Activated naive CD4-positive, alpha-beta T cell treated with Interleukin-2 at 50 U/mL for 16 hours (primary cell): Measurements from ENCODE around the gene SBNO2.
A peak's percentile ranks its signal among the peaks of the same experiment; 100 is the strongest.

ENCODE experiments used
- DNase-seq: peaks from one replicate; pipeline ENCODE4 v3.0.0-alpha.2; 2020

Gene SBNO2

DNA sequence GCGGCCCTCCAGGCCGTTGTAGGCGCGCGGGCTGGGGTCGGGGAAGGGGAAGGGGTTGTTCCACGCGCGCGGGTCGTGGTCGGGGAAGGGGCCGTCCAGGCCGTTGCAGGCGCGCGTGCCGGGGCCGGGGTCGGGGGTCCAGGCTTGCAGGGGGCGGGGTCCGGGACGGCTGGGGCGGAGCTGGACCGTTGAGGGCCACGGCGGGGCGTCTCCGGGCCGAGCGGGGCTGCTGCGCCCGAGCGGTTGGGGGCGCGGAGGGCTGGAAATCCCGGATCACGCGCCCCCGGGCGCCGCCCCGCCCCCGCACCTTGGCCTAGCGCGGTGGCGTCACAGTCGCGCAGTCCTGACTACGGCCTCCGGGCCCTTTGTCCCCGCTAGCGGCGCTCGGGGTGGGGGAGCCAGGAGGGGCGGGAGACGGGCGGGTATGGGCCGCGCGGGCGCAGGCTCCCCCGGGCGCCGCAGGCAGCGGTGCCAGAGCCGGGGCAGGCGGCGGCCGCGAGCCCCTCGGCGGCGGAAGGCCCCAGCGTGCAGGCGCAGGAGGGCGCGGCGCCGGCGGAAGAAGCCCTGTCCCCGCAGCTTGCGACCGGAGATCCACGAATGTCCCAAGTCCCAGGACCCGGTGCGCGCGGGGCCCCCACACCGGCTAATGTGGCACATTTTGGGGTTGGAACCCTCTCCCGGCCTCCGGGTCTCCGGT, 69.6 kb downstream of the SBNO2 start:
- peak; percentile 79 for DNase-seq

DNA sequence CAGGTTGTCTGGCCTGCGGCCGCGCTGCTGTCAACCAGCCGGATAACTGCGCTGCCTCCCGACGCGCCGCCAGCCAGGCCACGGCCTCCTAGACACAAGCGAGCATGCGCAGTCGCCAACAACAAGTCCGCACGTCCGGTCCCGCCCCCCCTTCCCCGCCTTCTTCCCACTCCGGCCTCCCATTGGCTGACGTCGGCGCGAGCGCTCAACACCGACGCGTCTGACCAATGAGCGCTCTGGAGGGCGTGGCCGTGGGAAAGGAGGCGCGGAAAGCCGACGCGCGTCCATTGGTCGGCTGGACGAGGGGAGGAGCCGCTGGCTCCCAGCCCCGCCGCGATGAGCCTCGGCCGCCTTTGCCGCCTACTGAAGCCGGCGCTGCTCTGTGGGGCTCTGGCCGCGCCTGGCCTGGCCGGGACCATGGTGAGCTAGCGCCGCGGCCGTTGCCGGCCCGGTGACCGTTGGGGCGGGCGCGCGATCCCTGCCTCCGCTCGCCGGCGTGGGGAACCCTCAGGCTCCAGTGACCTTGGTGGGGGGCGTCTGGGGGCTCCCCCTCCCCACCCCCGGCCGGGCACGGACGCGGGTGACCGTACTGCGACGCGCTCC, 70.3 kb downstream of the SBNO2 start, which contains the start of gene GPX4:
TSS of gene GPX4 (plus strand) at position 287 of the 603 bp plus-strand sequence. CDS start at position 337, 50 bp downstream.
- peak; percentile 98 for DNase-seq

DNA sequence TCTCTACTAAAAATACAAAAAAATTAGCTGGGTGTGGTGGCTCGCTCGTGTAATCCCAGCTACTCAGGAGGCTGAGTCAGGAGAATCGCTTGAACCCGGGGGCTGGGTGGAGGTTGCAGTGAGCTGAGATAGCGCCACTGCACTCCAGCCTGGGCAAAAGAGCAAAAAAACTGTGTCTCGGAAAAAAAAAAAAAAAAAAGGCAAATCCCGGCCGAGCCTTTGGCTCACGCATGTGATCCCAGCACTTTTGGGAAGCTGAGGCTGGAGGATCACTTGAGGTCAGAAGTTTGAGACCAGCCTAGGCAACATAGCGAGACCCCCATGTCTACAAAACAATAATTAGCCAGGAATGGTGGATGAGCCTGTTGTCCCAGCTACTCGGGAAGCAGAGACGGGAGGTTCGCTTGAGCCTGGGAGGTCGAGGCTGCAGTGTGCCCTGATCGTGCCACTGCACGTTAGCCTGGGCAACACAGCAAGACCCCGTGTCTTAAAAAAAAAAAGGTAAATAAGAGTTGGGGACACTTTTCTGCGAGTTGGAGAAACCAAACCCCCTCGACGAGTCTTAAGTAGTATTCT, 70.8 kb downstream of the SBNO2 start:
- no peak for DNase-seq

DNA sequence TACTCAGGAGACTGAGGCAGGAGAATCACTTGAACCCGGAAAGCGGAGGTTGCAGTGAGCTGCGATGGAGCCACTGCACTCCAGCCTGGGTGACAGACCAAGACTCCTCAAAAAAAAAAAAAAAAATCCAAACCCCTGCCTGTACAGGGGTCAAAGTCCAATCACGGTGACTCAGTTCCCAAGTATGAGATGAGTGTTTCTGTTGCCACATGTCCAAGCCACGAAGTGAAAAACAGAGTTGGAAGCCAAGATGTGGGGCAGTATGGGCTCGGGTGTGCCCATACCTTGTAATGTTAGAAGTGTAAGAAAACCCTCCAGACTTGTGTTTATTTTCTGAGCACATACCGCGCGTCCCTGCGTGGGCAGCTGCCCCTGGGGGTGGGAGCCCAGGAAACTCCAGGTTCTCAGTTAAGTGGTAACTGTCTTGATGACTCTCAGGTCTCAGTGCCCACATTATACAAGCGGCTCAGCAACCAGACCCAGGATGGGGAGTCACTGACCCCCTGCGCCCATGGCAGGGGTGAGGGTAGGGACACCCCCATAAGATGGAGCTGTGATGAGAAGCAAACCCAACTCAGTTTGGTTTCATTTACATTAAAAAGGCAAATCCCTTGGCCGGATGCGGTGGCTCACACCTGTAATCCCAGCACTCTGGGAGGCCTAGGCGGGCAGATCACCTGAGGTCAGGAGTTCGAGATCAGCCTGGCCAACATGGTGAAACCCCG, 71.5 kb downstream of the SBNO2 start:
- DNase-seq, result peak; percentile 84

DNA sequence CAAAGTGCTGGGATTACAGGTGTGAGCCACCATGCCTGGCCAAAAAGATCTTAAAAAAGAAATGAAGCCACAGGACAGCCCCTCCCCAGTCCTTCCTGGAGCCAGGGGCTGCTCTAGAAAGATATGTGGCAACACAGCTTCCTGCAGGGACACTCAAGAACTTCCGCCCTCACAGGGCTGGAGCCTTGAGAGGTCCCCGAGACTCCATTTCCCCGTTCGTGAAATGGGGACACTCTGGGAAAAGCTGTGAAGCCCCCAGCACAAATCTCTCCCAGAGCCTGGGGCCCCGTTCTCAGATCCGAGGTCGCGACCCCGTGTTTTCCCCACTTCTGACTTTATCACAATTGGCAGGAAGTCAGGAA, 72.8 kb downstream of the SBNO2 start:
- DNase-seq, result no peak

DNA sequence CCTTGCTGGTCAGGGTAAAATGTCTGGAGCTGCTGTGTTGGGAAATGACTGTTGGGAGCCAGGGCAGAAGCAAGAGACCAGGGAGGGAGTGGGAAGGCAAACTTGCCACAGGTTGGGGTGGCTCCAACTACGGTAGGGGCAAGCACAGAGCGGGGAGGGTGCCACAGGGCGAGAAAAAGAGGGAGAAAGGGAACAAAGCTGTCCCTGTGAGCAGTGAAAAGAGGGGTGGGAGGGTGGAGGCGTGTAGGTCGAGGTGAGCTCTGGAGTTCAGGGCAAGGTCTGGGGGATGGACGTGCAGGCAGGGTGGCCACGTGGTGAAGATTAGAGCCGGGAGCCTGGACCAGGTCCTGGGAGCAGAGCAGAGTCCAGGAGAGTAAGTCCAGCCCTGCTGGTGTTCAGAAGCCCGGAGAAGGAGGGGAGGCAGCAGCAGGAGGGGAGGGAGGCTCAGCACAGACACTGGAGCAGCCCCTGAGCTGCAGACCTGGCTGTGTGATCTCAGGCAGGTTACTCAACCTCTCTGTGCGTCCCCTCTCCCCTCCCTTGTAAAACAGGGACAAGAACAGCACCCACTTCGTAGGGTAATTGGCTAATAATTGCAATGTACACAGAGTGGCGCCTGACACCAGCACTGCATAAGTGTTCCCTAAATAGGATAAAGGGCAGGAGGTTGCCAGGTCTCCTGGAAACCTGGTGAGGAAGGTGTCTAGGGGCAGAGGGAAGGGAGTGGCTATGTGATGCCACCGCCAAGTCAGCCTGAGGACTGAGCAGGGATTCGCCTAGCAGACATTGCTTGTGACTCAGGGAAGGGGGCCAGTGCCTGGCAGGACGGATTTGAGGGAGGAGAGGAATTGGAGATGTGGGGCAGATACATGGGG, 75.7 kb downstream of the SBNO2 start:
- no peak for DNase-seq

DNA sequence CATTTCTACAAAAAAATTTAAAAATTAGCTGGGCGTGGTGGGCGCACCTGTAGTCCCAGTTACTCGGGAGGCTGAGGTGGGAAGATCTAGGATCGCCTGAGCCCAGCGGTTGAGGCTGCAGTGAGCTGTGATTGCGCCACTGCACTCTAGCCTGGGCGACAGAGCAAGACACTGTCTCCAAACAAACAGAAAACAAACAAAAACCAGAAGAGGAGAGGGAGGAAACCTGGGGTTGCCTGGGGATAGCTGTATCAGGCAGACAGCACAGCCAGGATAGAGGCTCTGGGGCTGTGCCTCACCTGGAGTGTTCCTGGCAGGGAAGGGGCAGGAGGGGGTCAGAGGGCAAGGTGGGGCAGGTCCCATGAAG, 76.3 kb downstream of the SBNO2 start:
- no peak for DNase-seq

DNA sequence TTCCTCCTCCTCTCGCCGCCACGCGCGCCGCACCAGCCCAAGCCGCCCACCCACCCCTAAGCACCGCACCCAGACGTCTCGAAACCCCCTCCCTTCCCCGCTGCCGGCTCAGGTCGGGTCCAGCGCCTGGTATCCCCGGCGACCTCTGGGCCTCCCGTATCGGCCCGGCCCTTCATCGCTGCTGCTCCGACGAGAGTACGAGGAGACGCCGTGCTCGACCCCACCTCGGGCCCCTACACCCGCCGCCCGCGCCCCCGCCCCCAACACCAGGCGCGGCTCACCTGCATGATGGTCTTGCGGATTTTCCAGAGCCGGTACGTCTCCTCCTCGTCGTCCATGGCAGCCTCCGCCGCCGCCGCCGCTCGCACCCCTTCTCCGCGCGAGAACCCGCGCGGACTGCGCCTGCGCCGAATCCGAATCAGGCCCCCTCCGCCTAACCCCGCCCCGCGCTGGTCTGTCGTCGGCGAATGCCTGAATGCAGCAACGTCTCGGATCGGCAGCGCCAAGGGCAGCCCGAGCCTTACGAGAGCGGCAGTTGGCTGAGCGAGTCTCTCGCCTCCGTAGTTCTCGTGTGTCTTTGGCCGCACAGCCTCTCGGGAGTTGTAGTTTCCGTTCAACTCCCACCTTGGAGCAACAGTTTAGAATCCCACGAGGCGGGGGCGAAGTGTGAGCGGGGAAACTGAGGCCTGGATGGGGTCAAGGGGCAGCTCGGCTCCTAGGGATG, 78.9 kb downstream of the SBNO2 start, which contains the start of gene POLR2E:
TSS of gene POLR2E (minus strand) at position 398 of the 724 bp plus-strand sequence. CDS start at position 338, 60 bp downstream.
- peak; percentile 97 for DNase-seq

DNA sequence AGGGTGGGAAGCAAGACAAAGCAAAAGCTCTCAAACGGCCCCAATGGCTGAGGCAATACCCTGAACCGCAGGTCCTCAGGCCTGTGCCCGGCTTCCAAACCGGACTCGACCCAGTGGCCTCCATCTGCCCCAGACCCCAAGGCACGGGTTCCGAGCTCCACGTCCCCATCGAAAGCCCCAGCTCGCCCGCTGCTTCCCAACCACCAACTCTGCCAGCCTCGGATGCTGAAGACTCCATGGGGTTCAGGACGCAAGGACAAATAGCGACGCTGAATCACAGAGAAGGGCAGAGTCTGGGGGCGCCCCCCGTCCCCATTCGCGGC, 79.5 kb downstream of the SBNO2 start:
- no peak for DNase-seq

DNA sequence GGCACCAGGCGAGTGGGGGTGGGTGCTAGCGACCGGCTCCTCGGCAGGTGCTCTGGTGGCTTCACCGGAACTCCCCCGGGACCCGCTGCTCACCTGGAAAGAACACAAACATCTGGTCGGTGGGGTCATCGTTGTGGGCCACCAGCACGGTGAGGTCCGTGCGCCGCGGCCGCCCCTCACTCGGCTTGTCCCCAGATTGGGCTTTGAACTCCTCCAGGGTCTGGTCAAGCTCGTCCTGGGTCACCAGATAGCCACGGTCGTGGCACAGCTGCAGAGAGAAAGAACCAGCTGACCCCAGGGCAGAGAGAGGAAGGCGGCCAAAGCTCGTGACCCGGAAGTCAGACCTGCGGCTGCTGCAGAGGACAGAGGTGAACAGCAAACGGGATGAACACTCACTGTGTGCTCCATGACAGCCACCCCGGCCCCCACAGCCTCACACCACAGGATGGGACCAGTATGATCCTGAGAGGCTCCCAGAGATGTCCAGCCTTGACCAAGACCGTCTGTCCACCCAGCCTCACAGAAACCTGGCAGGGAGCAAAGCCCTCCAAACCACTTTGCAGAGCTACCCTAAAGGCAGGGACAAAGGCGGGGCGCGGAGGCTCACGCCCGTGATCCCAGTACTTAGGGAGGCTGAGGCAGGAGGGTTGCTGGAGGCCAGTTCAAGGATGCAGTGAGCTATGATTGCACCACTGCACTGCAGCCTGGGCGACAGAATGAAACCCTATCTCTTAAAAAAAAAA, 80.1 kb downstream of the SBNO2 start:
- DNase-seq, result no peak

DNA sequence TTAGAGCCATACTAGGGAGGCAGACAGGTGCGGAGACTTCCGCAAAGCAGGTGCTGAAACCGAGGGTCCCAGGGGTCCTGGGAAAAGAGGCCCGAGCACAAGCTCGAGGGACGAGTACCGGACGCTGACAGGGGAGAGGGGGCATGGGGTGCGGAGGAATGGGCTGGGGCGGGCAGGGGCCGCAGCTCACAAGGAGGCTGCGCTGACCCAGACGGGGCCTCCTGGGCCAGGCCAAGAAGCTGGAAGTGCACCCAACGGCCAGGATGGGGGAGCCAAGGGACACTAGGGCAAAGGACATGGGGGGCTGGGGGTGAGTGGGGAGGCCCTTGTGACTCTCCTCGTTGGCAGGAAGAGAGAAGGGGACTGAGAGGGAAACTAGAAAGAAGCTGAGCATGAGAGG, 80.7 kb downstream of the SBNO2 start:
- DNase-seq, result no peak

DNA sequence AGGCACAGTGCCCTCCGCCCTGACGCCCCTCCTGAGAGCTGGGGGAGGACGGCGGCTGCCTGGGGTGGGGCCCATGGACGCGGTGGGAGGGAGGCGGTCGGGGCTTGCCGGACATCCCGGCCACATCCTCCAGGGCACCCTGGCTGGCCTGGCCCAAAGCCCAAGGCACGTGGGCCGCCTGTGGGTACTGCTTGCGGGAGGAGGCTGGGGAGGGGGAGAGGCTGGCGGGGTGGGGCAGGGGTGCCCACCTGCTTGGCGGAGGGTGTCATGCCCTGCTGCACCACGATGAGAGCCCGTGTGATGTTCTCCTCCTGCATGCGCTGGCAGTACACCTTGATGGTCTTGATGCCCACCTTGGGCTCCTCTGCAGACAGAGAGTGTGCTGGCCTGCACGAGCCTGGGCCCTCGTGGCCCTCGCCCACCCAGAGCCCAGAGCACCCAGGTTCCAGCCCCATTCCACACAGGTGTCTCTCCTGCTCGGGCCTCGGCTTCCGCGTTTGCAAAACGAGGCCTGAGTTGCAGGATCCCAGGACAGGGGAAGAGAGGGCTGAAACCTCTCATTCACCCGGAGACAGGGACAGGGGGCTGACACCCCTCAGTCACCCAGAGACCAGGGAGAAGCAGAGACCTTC, 82.4 kb downstream of the SBNO2 start:
- DNase-seq, result no peak

DNA sequence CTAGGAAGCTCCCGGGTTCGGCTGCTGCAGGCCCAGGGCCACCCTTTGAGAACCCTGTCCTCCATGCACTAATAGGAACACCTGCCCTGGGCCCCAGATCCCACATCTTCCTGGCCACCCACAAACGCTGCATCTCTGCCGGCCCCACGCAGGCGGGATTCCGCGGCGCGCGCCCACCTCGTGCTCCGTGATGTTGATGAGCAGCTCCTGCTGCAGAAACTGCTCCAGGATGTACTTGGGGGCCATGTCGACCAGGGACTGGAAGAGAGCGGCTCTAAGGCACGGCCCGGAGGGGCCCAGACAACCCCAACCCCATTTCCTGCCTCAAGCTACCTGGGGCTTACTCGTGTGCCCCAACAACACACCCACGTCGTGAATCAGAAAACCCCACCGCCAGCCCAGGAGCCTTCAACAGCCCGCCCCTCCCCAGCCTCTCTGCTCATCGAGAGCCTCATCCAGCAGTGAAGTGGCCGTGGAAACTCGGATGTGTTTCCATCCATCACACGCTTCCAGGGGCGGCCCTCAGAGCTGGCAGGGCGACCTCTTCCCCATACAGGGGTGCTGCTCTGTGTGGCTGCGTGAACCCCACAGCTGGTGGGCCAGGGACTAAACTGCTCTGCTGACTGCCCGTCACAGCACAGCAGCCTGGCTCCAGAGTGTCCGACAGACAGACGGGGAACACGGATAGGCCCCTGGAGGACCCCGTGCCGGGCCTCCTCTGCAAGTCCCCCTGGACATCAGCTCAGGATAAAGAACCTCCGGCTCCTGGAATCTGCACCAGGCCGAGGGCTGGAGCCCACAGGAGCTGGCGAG, 83.1 kb downstream of the SBNO2 start:
- DNase-seq, result peak; percentile 16

DNA sequence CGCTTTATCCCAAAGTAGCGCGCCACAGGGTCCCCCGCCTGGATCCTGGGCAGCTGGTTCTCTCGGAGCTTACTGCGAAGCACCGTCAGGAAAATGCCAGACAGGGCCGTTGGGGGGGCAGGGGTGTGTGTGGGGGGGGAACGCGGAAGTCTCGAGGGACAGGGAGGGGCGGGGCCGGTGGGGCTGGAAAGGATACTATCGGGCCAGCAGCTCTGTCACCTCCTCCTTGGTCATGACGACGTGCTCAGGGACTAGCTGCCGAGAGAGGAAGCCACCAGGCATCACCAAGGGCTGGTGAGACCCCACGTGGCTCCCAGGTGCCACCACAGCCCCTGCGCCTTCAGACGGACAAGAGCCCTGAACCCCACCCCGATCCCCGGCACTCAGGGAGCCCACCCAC, 84.2 kb downstream of the SBNO2 start:
- DNase-seq, result peak; percentile 6

DNA sequence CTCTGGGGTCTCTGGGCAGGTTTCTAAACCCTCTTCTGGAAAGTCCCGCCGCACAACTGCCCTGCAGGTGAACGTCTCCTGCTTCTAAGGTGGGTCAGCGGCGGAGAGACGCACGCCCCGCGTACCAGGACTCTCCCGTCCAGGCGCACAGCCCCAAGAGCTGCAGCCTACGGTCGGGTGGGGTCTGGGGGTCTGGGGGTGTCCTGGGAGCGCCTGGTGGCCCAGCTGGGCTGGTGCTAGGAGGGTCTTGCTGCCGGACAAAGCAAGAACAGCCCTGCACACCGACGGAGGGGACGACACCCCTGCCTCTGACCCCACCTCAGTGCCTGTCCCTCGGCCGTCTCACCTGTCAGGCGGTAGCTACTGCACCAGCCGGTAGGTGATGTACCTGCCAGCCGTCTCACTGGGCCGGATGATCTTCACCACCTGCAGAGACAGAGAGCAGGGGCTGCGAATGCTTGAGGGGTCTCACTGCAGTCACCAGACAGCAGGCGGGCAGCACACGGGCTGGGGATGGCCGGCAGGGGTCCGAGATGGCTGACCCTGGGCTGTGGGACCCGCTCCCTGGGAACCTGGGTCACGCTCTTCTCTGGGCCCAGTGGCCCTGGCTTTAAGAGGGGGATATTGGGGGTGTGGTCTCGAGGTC, 84.8 kb downstream of the SBNO2 start:
- no peak for DNase-seq

DNA sequence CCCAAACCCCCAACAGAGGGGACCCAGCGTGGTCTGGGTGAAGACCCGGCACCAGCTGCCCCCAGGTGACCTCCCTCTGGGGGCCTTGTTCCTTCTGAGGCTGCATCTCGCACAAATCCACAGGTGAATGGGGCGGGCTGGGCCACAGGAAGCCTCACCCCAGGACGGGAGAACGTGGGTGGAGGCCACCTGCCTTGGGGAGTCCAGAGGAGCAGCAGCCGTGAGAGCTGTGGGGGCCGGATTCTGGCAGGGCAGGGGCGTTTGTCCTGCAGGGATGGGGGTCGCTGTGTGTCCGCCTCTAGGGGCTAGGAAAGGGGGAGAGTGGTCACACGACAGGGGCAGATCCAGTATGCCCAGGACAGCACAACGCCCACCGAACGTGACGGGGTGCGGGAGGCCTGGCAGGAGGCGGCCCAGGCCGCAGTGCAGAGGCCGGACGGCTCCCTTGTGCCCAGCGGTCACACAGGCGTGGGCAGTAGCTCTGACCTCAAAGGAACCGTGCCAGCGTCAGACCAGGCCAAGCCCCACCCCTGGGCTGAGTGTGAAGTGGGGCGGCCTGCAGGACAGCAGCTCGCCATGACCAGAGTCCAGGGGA, 85.6 kb downstream of the SBNO2 start:
- DNase-seq, result no peak

DNA sequence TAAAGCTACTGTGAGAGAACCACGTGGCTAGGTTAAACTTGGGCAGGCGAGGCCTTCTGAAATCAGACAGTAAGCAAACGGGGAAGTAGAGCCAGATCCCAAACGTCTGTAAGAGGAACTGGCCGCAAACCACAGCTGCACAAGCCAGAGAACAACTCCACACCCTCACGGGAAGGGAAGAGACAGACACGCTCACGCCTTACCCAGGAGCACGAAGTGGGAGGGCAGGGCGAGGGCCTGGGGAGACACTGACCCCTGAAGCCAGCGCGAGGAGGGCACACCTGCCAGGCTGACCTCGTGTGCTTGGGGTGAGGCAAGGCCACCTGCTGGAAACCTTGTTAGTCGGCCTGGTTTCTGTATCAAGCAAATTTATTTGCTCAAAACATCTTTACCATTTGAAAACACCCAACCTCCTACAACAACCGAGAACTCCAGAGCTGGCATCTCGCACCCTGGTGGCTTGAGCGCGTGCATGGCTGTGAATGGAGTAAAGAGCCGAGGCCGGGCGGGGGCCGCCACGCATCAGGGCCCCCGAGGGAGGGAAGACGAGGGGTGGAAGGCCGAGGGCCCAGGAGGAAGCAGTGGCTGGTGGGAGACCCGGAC, 86.2 kb downstream of the SBNO2 start:
- peak; percentile 28 for DNase-seq

DNA sequence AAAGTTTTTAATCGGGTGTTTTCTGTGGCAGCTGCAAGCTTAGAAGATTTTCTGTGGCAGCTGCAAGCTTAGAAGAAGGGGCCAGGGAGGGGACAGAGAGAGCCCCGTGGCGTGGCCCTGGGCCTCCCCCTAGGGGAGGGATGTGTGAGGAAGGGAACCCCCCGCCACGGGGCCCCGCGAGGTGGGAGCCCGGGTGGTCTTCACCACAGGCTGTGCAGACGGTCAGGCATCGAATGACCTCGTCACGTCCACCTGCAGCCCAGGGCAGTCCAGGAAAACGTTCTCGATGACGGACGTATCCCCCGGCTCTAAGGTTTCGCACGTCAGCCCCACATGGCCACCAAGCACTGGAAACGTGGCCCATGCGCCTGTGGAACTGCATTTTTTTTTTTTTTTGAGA, 87.5 kb downstream of the SBNO2 start:
- DNase-seq, result no peak
